Naive thymus-derived CD8-positive, alpha-beta T cell (primary cell): Measurements from ENCODE around the gene HMOX2. TPM values are rescaled to one million over a fixed set of nuclear protein-coding genes. Genes with fewer than 3 reads are reported as not detected.
A peak's percentile ranks its signal among the peaks of the same experiment; 100 is the strongest.

Experiments used
- ATAC-seq, 2 donors: fragments of 150-1000 bp; cut with Tn5 transposase in 1 of 2; sonication (Bioruptor Pico), chemical (Tn5 transposase) in 1 of 2; 1 replicate in 1 of 2; 2 replicates in 1 of 2; pipeline ENCODE4 v1.10.0; 2021; ENCODE audit warnings: mild to moderate bottlenecking in 2 of 2, moderate library complexity in 2 of 2
- POLR2A ChIA-PET: fragments of 350-600 bp; sonication (Branson Sonifier 250); formaldehyde crosslinking; loops from one replicate; lab custom pipeline; 2021; ENCODE audit warnings: antibody characterized with exemption; lab: Charles Lee
- DNase-seq, 10 donors: peaks; one replicate each; pipeline versions ENCODE4 v3.0.0 to v3.0.0-alpha.2; 2020 to 2022
- H3K27ac Mint-ChIP-seq, 10 donors: one replicate each; pipeline ENCODE4 v1.8.0; 2020 to 2022; ENCODE audit warnings: mild to moderate bottlenecking in 10 of 10, mixed read lengths in 10 of 10, moderate library complexity in 4 of 10, inconsistent platforms in 1 of 10
- H3K27me3 Mint-ChIP-seq, 5 donors: one replicate each; pipeline ENCODE4 v1.8.0; 2021 to 2022; ENCODE audit warnings: mixed read lengths in 5 of 5
- H3K36me3 Mint-ChIP-seq, 3 donors: one replicate each; pipeline ENCODE4 v1.8.0; 2020 to 2022; ENCODE audit warnings: mixed read lengths in 3 of 3, mild to moderate bottlenecking in 2 of 3, inconsistent platforms in 1 of 3
- H3K4me1 Mint-ChIP-seq, 4 donors: one replicate each; pipeline ENCODE4 v1.8.0; 2021 to 2022; ENCODE audit warnings: mixed read lengths in 4 of 4
- H3K4me3 Mint-ChIP-seq, 10 donors: one replicate each; pipeline ENCODE4 v1.8.0; 2020 to 2022; ENCODE audit warnings: mild to moderate bottlenecking in 10 of 10, mixed read lengths in 10 of 10, moderate library complexity in 6 of 10, inconsistent platforms in 1 of 10
- H3K9me3 Mint-ChIP-seq, 9 donors: one replicate each; pipeline ENCODE4 v1.8.0; 2020 to 2022; ENCODE audit warnings: mixed read lengths in 9 of 9, mild to moderate bottlenecking in 3 of 9, inconsistent platforms in 1 of 9, moderate library complexity in 1 of 9
- polyA plus RNA-seq, 3 donors: library from polyadenylated mRNA; unstranded; fragments of 300-500 nt; fragmentation: Illumina TruSeq; gene quantifications; one replicate each; pipeline ENCODE4 v1.2.3, GENCODE V29; 2021
- total RNA-seq, 8 experiments: library from RNA in 2 of 8; stranded (reverse) in 2 of 8; gene quantifications; one replicate each; pipeline ENCODE4 v1.2.3 and lab custom pipeline; 2021 to 2026

HMOX2 gene
- total and polyA plus RNA-seq, 5 experiments from 2014 or later: 64.3 to 210 (median 123) TPM

DNA sequence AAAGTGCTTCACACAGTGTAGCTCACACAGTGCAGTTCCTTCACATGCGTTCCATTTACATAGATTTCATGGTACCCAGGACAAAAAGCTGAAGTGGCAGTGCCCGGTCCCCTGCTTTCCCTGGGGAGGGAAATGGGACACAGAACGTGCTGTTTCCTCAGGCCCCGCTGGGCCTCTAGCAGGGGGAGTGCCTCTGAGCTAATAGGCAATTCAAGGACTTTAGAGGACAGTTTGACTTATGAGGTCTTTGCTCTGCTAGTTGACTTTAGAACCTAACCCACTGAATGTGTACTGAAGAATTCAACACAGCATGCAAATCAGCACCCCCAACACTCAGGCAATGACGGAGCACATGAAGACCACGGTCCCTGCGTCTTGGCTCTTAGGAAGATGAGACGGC lies 55.6 kb downstream of the HMOX2 start:
- POLR2A ChIA-PET: interaction anchor here (0.7 kb wide), 1 partner anchor 10 kb away, joined by 3 read pairs; no protein-coding TSS in a partner anchor
- peaks cover 30 to 79% (median 69%) of the 10 kb centered on the region in 4 donors for H3K4me1 Mint-ChIP-seq
- DNase-seq: no peak
- no peak overlapping the region for H3K4me3 Mint-ChIP-seq
- peaks cover 0 to 6% (median 0%) of the 10 kb centered on the region in 3 donors for H3K36me3 Mint-ChIP-seq
- H3K27me3 Mint-ChIP-seq: no peaks in the 10 kb centered on the region
- H3K9me3 Mint-ChIP-seq: no peaks in the 10 kb centered on the region
- no peak for ATAC-seq
- H3K27ac Mint-ChIP-seq: peak overlapping the region in 4 of 10 donors; percentile 6 to 63 (median 40)

DNA sequence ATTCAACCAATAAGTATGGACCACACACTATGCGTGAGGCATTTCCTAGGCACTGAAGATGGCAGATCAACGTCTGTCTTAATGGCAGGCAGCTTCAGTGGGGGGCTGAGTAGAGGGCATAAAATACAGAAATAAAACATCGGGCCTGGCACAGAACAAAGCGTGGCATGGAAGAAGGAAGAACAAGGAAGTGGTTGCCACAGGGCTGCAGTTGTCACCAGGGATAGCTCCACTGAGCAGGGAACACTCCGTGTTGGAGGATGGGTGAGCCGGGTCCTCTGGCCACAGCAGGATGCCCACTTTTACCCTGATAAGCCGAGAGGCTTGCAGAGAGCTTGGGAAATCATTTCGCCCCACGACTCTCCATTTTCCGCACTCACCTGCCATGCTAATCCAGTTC lies 56.0 kb downstream of the HMOX2 start:
- POLR2A ChIA-PET: no interaction called here
- peak overlapping the region in 3 of 10 donors; percentile 6 to 63 (median 48) for H3K27ac Mint-ChIP-seq

GRCh38 chr16:4533490-4533889 lies 57.3 kb downstream of the HMOX2 start:
- POLR2A ChIA-PET: no interaction called here
- Mint-ChIP-seq H3K4me3 (peak overlapping the region in 1 of 10 donors; percentile 16), H3K9me3 (no peaks in the 10 kb centered on the region), H3K27ac (peak overlapping the region in 9 of 10 donors; percentile 52 to 92 (median 67)), H3K4me1 (peaks cover 36 to 74% (median 65%) of the 10 kb centered on the region in 4 donors), H3K27me3 (no peaks in the 10 kb centered on the region), H3K36me3 (peaks cover 0 to 6% (median 0%) of the 10 kb centered on the region in 3 donors)
- no peak for ATAC-seq
- DNase-seq: no peak

More for the DNA sequence above, 56.0 kb downstream of the HMOX2 start:
- no peaks in the 10 kb centered on the region for H3K27me3 Mint-ChIP-seq
- no peaks in the 10 kb centered on the region for H3K9me3 Mint-ChIP-seq
- H3K4me3 Mint-ChIP-seq: peak overlapping the region in 1 of 10 donors; percentile 41
- peaks cover 33 to 79% (median 69%) of the 10 kb centered on the region in 4 donors for H3K4me1 Mint-ChIP-seq
- DNase-seq (no peak), ATAC-seq (no peak)
- H3K36me3 Mint-ChIP-seq: peaks cover 0 to 6% (median 0%) of the 10 kb centered on the region in 3 donors

DNA sequence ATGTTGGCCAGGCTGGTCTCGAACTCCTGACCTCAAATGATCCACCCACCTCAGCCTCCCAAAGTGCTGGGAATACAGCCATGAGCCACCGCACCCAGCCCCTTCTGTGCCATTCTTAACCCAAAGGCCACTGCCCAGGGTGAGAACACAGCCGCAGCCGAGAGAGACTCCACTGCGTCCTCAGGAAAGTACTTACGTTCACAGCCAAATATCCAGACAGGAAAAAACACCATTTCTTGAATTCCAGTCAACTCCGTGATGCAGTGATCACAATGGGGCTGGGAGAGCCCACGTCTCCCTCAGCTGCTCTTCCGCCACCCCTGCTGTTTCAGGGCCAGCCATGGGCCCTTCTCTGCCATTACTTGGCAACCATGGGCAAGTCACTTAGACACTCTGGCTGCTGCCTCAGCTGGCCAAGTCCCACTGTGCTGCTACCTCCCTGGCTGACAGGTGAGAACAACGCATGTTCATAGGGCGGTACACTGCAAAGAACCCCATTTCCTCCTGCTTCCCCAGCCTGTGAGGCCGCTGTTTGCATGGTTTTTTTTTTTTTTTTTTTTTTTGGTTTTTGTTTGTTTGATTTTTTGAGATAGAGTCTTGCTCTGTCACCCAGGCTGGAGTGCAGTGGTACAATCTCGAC lies 58.1 kb downstream of the HMOX2 start:
- POLR2A ChIA-PET: interaction anchor here (1.0 to 1.3 kb wide), 2 partner anchors 27 to 58 kb away, joined by 3 read pairs; partner anchors contain the start of gene HMOX2
- Mint-ChIP-seq H3K27ac (peak overlapping the region; percentile 82 to 95 (median 93)), H3K4me1 (peaks cover 32 to 72% (median 62%) of the 10 kb centered on the region in 4 donors), H3K27me3 (no peaks in the 10 kb centered on the region), H3K36me3 (peaks cover 0 to 6% (median 0%) of the 10 kb centered on the region in 3 donors), H3K4me3 (peak overlapping the region in 8 of 10 donors; percentile 49 to 89 (median 74)), H3K9me3 (peaks cover 0 to 3% (median 0%) of the 10 kb centered on the region in 9 donors)
- DNase-seq: peak in 5 of 10 donors; percentile 37 to 76 (median 53)
- ATAC-seq: peak in 1 of 2 donors; percentile 40

DNA sequence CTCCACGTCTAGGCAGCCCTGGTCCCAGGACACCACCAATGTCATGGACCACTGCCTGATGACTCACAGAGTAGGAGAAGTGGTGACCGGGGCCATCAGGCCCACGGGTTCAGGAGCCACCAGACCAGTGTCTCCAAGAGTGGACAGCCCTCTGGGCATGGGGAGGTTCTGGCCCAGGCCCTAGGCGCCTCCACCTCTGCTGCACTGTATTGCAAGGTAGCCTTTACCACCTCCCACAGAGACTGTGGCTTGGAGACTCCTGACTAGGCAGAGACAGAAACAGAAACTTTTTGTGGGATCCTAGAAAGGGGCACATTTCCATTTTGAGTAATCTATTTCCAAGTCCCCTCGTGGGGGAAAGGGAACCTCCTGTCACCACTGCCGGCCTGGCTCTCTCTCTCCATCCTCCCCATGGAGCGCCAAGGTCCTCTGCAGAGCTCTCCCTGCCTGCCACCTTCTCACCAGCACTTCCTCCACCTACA lies 59.5 kb downstream of the HMOX2 start:
- H3K4me1 Mint-ChIP-seq: peaks cover 31 to 61% (median 51%) of the 10 kb centered on the region in 4 donors
- peaks cover 2 to 6% (median 5%) of the 10 kb centered on the region in 3 donors for H3K36me3 Mint-ChIP-seq
- H3K27ac Mint-ChIP-seq: peak overlapping the region; percentile 83 to 95 (median 93)
- POLR2A ChIA-PET: interaction anchor here (0.9 to 3.5 kb wide), 4 partner anchors 11 to 60 kb away, joined by 6 to 14 read pairs (median 10); partner anchors contain the start of gene HMOX2
- peaks cover 0 to 9% (median 4%) of the 10 kb centered on the region in 9 donors for H3K9me3 Mint-ChIP-seq
- no peaks in the 10 kb centered on the region for H3K27me3 Mint-ChIP-seq
- DNase-seq (no peak), ATAC-seq (no peak)
- H3K4me3 Mint-ChIP-seq: peak overlapping the region in 9 of 10 donors; percentile 28 to 89 (median 72)

- peaks cover 31 to 59% (median 50%) of the 10 kb centered on the region in 4 donors for H3K4me1 Mint-ChIP-seq
- peak overlapping the region; percentile 8 to 95 (median 92) for H3K27ac Mint-ChIP-seq
- H3K36me3 Mint-ChIP-seq: peaks cover 2 to 6% (median 5%) of the 10 kb centered on the region in 3 donors
- DNase-seq (no peak), ATAC-seq (no peak)
- POLR2A ChIA-PET: interaction anchor here (0.6 to 3.5 kb wide), 6 partner anchors 12 to 61 kb away, joined by 3 to 14 read pairs (median 6); partner anchors contain the start of gene HMOX2
- H3K27me3 Mint-ChIP-seq: no peaks in the 10 kb centered on the region
- peak overlapping the region; percentile 69 to 91 (median 81) for H3K4me3 Mint-ChIP-seq
- peaks cover 0 to 9% (median 4%) of the 10 kb centered on the region in 9 donors for H3K9me3 Mint-ChIP-seq
These were observed 60.4 kb downstream of the HMOX2 start for GRCh38 chr16:4536391-4537106.

- H3K4me1 Mint-ChIP-seq: peaks cover 27 to 53% (median 45%) of the 10 kb centered on the region in 4 donors
- POLR2A ChIA-PET: interaction anchor here (0.6 to 3.5 kb wide), 10 partner anchors 9 to 197 kb away, joined by 3 to 21 read pairs (median 6); partner anchors contain the start of genes ANKS3, DNAAF8 and HMOX2
These were observed 61.5 kb downstream of the HMOX2 start for GRCh38 chr16:4537376-4538343.

DNA sequence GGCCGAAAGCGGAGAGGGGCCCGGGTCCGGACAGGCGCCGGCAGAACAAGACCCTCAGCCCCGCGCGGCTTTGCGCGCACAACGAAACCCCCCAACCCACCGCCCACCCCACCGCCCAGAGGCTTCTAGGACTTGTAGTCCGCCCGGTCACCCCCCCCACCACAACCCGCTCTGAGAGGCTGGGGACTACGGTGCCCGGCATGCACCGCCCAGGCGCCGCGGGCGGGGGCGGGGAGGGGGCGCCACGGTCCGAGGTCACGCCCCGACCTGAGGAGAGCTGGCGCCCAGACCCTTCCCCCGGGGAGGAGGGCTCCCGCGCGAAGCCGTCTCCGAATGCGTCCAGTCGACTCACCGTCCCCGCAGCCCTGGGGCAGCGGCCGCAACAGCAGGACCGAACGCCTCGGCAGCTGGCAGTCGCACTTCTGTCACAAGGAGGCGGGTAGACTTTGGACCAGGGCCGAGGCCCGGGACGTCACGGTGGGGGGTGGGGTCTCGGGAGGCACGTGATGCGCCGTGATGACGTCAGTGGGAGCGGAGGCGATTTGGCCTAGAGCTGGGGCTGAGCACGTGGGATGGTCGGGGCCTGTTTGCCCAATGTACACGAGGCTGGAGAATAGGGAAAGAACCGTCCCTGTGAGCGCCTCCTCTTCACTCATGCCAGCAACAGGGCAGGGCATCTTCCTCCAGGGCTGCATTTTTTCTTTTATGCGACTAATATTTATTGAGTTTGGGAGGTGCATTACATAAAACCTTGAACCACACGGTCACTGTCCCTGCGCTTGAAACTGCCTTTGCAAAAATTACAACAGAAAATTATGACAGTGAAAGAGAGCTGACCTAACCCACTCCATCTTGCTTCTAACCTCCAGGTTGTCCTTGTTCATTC lies 62.4 kb downstream of the HMOX2 start, which contains the start of gene CDIP1:
Gene CDIP1, minus strand, starts transcription at position 424 of the 886 bp plus-strand sequence. CDS start 24,643 bp downstream, outside the sequence.
- Mint-ChIP-seq H3K9me3 (peaks cover 0 to 9% (median 4%) of the 10 kb centered on the region in 9 donors), H3K4me3 (peak within 1 kb of the TSS; percentile 75 to 91 (median 82)), H3K27ac (peak within 1 kb of the TSS; percentile 87 to 98 (median 94)), H3K4me1 (peaks cover 25 to 46% (median 41%) of the 10 kb centered on the region in 4 donors), H3K36me3 (peaks cover 0 to 5% (median 2%) of the 10 kb centered on the region in 3 donors), H3K27me3 (no peaks in the 10 kb centered on the region)
- DNase-seq (peak; percentile 84 to 97 (median 92)), ATAC-seq (peak; percentile 85 to 88)
- POLR2A ChIA-PET: interaction anchor here (0.5 to 3.5 kb wide), 11 partner anchors 10 to 196 kb away, joined by 3 to 21 read pairs (median 6); partner anchors contain the start of genes ANKS3, CORO7, DNAAF8 and HMOX2

More at GRCh38 chr16:4537376-4538343, 61.5 kb downstream of the HMOX2 start:
- Mint-ChIP-seq H3K4me3 (peak overlapping the region; percentile 69 to 91 (median 81)), H3K27ac (peak overlapping the region; percentile 8 to 98 (median 86)), H3K36me3 (peaks cover 0 to 5% (median 2%) of the 10 kb centered on the region in 3 donors), H3K27me3 (no peaks in the 10 kb centered on the region), H3K9me3 (peaks cover 0 to 9% (median 4%) of the 10 kb centered on the region in 9 donors)
- ATAC-seq (peak; percentile 58 to 70), DNase-seq (peak in 1 of 10 donors; percentile 17)

GRCh38 chr16:4539716-4540284 lies 63.6 kb downstream of the HMOX2 start:
- peaks cover 0 to 5% (median 2%) of the 10 kb centered on the region in 3 donors for H3K36me3 Mint-ChIP-seq
- peaks cover 0 to 9% (median 4%) of the 10 kb centered on the region in 9 donors for H3K9me3 Mint-ChIP-seq
- DNase-seq: no peak
- POLR2A ChIA-PET: interaction anchor here (0.6 to 2.8 kb wide), 8 partner anchors 8 to 267 kb away, joined by 3 to 21 read pairs (median 8); partner anchors contain the start of genes ANKS3, CORO7, DNAAF8 and TFAP4
- peak overlapping the region in 8 of 10 donors; percentile 35 to 81 (median 72) for H3K27ac Mint-ChIP-seq
- peak overlapping the region in 6 of 10 donors; percentile 41 to 74 (median 61) for H3K4me3 Mint-ChIP-seq
- H3K4me1 Mint-ChIP-seq: peaks cover 20 to 34% (median 31%) of the 10 kb centered on the region in 4 donors
- ATAC-seq: no peak
- no peaks in the 10 kb centered on the region for H3K27me3 Mint-ChIP-seq

DNA sequence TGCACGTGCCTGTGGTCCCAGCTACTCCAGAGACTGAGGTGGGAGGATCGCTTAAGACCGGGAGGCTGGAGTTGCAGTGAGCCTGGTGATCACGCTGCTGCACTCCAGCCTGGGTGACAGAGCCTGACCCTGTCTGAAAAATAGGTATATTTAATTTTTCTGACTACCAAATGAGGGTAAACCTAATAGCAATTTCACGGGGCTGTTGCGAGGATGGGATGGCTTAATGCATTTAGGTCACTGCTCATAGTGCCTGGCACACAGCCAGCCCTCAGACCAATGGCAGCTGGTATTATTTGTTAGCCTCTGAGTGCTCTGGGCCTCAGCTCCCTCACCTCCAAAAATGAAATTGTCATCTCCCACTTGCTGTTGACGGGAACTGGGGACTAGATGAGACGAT lies 68.3 kb downstream of the HMOX2 start:
- Mint-ChIP-seq H3K4me1 (peaks cover 2 to 7% (median 6%) of the 10 kb centered on the region in 4 donors), H3K4me3 (peak overlapping the region in 1 of 10 donors; percentile 29), H3K27ac (no peak overlapping the region), H3K27me3 (no peaks in the 10 kb centered on the region), H3K9me3 (peaks cover 0 to 9% (median 4%) of the 10 kb centered on the region in 9 donors), H3K36me3 (peaks cover 0 to 5% (median 2%) of the 10 kb centered on the region in 3 donors)
- ATAC-seq (no peak), DNase-seq (no peak)
- POLR2A ChIA-PET: interaction anchor here (0.5 to 1.4 kb wide), 3 partner anchors 39 to 322 kb away, joined by 3 to 4 read pairs (median 3); partner anchors contain the start of gene HMOX2
